Kasumi-1 (cell line): ENCODE data around the gene AP1G1.
"Not testable (repeated sequence)": the region's sequence is repeated elsewhere in the genome, so short reads cannot be mapped to it uniquely, and the experiment has no call there.

Experiments used
- DNase-seq, 2 experiments: peaks; one replicate each; lab custom pipeline; 2025; lab: John Stamatoyannopoulos, UW

AP1G1 gene

DNA sequence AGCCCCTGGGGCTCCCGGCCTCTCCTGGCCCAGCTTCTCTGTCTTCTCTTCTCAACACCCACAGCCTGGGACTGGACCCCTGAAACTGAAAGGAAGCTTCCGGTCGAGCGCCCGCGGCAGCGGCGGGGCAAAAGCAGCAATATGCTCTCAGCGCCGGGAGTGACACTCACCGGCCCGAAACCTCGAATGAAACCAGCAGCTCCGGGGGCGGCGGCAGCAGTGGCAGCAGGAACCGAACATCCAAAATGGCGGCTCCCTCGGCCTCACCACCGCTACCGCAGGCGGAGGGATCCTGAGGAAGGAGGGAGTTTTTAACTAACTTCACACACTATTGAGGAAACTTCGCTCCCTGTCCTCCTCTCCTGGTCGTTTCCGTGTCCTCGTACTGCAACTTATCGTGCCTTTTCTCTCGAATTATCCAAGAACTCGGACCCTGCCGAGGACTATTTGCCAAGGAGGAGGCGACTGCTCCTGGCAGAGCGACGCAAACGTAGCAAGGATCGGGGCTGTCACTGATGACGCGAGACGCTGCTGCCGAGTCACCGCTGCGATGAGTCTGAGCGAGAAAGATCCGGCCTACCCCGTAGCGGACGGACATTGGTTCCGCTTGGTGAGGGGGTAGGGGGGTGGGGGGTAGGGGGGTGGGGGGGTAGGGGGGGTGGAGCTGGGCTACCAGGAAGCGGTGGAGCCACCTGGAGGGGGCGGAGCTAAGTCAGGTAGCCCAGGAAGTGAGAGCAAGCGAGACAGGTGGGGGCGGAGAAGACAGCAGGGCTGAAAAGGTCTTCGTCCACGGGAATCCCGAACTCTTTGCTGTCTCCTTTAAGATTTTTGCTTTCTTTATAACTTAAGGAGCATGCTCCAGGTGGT is at the start of gene AP1G1:
Gene AP1G1, minus strand, starts transcription at position 242 of the 867 bp plus-strand sequence. CDS start 19,355 bp downstream, outside the sequence.
- DNase-seq, result peak; percentile 94 to 97

DNA sequence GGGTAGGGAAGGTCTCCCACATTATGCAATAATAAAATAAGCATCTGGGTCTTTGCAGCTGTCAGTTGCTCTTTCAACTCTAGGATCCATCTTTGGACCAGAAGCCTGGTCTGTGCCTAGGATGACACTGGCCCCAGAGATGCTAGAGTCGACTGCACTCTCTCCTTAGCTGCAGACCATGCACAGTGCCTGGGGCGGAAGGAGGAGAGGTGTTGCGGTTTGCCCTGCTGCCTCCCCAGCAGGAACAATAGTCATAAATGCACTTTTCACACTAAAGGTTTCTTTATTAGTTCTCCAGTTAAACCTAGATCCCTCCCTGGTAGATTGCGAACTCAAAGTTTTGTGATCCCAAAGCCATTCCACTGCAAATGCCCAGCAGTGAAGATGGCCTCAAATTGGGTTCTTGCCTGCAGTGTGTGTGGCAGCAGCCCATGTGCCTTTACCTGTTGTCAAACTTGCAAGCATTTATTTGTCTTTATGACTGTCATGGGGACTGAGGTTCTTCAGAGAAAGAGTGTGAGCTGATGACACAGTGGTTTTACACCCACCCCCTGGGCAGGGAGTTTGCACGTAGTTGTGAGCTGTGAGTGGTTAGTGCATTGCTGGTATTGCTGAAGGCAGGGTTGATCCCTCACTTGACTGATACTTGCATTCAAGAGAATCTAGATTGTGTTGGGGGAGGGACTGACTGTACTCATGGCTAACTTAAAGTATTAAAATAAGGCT is 47.5 kb upstream of the AP1G1 start:
- no peak for DNase-seq

DNA sequence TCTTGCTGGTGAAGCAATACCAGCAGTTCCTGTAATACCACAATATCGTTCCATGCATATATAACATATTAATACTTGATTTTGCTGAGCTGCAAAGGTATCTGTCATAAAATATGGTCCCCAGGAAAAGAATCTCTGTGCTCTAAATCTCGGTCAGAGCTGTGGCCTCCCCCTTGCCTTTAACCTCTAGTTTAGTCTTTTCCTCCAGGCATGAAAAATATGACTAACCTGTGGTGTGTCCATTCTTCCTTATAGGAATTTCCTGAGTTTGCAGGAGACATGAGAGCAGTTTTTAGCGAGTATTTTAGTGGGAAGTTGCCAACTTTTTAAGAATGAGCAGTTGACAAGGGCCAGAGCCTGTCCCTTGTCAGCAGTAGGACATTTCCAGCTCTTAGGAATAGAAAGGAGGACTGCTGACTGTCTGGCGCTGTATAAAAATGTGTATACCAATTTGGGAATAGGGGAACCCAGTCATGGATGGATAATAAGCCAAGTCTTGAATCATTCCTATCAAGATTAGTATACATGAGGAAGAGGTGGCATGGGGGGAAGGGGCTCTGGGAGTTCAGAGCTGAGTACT is 45.8 kb upstream of the AP1G1 start:
- no peak for DNase-seq

DNA sequence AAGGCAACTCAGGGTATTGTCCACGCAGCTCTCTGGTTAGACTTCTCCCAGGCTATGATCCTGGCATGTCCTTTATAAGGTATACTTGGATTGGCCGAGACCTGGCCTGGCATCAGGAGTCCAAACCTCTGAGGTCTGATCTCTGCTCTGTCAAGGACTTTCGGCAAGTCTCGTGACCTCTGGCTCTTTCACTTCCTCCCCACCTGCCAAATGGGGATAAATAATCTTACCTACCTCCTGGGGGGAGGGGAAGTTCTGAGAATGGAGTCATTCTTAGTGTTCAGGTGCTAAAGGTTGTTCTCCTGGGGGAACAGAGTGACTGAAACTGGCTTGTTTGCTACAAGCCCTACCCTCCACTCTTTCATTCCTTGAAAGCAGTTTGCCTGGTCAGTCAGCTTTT is 44.8 kb upstream of the AP1G1 start:
- DNase-seq, result no peak

DNA sequence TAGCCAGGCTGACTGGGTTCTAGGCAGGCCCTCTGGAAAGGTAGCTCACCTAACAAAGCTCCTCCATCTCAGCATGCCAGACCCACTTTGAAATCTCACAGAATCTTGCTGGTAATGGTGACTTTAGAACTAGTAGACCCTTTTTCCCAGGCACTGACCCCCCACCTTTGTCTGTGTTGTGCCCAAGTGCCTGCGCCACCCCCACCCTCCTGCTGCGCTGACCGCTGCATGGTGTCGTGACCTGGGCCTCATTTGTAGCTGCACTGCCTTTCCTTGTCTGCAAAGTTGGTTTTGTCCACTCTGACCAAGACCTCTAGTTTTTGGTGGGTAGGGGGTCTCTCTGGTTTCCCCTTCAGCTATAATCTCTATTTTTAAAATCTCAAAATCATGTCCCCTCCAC is 43.9 kb upstream of the AP1G1 start:
- no peak for DNase-seq

DNA sequence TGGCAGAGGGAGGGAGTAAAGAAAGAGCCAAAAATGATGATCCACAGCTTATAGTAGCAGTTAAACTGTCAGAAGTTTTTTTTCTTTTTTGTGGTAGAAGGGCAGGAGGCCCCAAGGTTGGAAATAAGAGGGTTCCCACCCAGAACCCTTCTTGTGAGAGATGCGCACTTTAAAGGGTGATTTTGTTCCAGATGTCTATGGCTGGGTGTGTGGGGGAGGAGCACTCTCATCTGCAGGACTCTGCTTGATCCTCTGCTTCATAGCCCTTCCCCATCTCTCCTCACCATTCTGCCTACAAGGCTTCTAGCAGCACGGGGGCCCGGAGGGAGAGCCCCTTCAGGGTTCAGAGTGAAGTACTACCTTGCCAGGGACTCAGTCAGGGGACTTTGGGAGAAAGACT is 43.5 kb upstream of the AP1G1 start:
- DNase-seq, result no peak

DNA sequence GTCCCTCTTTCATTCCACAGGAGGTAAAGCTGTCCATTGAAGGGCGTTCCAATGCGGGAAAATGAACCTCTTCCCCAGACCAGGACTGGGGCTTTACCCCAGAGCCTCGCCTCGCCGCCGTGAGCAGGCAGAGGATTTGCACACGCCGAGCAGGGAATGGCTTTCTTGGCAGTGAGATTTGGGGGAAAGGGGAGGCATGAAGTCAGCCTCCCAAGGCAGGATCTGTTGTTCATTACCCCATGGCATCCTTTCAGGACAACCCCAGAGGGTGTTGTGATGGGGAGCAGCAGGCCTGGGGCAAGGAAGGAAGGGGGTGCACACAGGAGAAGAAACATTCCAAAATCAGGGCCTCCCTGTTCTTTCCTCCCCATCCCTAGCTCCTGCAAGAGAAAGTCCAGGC is 43.1 kb upstream of the AP1G1 start:
- no peak for DNase-seq

DNA sequence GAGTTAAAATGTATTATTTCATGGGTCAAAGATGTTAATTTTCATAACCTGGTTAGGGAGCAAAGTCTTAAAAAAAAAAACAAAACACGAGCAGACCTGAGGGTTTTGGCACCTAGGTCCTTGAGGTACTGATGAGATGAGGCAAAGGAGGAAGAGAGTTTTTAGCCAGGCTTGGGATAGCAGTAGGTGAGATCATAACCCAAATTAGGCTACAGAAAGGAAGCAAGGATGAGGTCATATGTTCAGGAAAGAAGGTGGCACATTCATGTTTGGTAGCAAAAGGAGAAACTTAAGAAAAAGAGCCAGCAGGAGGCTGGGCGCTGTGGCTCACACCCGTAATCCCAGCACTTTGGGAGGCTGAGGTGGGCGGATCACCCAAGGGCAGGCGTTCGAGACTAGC is 40.0 kb upstream of the AP1G1 start:
- DNase-seq, result no peak

DNA sequence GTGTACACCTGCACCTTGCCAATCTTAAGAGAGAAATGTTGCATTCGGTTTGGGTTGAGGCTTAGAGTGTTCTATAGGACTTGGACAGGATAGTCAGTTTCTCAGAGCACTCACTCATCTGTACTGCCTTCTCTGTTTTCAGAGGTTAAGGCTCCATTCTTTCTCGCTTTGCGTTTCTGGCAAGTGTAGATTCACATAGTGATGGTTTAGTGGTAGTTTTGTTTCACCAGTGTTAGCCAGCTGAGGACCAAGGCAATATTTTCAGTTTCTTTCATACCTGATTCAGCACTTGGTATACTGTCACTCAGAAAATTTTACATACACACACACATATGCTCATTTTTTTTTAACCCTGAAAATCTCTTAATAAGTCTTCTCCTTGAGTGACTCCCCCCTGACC is 38.5 kb upstream of the AP1G1 start:
- DNase-seq, result no peak

DNA sequence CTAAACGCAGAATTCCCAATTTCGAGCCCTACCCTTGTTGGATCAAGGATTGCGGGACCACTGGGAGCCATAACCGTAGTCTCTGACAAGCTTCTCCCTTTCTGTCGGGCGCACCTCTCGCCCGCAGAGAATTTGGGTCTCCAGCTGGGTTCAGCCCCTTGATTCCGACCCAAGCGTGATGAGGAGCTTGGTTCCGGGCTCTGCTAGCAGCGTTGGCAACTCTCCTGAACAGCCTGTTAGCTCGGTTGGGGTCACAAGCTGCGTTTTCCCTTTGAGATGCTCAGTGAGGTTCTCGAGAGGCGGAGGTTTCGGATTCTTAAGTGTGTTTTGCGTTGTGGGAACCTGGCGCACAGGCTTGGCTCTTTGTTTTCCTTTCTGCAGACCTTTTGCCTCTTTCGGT is 37.8 kb upstream of the AP1G1 start:
- DNase-seq, result peak in 1 of 2 experiments; percentile 16

DNA sequence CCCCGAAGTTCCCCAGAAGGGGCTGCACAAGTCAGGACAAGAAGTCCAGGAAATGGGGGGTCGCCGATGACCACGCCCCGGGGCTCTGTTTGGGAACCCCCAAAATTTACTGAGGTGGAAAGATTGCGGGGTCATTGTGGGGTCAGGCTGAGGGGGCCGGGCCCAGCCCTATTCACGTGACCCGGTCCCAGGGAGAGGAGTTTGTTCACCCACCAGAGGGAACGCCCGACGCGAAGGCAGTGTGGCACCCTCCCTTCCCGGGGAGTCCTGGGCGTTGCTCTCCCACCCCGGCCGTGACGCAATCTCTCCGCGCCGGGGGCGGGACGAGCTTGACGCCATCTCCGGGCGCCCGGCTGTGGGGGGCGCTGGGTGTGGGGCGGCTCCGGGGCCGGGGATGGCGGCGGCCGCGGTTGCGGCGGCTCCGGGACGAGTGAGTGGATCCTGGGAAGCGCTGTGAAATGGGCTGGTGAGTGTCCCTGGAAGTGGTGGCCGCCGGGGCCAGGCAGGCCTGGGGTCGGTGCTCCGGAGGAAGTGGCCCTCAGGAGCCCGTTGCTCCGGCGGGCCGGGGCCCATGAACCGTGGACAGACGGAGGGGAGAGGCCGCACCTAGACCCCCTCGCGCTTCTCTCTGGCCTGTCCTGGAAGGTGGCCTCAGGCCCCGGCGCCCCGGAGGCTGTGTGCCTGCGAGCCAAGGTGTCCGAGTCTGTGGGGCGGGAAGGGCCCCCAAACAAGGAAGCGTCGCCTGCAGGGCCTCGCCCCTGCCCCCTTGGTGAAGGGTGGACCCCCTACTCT is 37.2 kb upstream of the AP1G1 start, which contains the start of gene ATXN1L:
Gene ATXN1L, plus strand, starts transcription at position 338 of the 792 bp plus-strand sequence. CDS start 3,765 bp downstream, outside the sequence.
- peak; percentile 86 to 88 for DNase-seq

DNA sequence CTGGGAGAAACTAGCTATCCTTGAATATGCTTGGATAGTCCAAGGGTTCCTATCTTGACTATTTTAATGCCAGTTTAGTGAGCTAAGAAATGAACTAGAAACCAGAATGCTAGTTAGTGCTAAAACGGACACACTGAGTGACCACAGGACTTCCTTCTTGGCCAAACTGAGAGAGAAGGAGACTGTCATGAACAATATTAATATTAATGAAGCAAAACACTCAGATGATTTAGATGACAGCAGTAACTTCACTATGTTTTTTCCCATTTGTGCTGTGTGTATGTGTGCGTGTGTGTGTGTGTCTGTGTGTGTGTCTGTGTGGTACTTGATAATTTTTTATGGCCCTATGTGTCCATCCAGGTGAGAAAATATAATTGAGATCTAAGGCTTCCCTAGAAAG is 34.9 kb upstream of the AP1G1 start:
- DNase-seq, result no peak

DNA sequence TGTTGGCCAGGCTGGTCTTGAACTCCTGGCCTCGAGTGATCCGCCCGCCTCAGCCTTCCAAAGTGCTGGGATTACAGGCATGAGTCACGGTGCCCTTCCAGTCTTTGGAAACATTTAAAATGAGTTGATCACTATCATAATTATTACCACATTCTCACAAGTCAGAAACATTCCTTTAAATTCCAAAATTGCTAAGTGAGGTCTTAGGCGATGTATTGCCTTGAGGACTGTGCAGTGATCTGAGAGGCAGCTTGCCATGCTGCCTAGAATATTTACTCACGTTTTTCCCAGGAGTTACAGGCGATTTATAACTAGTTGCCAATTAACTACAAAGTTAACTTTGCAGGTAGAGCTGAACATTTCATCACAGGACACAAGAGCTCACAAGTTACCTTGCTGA is 31.4 kb upstream of the AP1G1 start:
- no peak for DNase-seq

DNA sequence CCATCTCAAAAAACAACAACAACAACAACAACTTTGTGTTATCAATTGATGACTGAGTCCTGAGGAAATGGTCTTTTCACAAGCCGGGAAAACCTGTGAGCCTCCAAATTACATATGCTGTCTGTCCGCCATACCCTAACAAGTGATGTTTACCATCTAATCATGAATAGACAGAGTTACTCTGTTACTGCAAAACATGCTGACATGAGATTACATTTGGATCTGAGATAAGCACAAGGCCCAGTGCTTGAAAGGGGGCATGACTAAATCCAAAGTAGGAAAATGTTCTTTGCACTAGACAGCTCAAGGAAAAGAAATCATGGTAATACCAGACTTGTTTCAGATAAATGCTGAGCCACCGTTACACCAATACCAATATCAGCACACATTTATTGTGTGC is 28.5 kb upstream of the AP1G1 start:
- DNase-seq, result no peak

DNA sequence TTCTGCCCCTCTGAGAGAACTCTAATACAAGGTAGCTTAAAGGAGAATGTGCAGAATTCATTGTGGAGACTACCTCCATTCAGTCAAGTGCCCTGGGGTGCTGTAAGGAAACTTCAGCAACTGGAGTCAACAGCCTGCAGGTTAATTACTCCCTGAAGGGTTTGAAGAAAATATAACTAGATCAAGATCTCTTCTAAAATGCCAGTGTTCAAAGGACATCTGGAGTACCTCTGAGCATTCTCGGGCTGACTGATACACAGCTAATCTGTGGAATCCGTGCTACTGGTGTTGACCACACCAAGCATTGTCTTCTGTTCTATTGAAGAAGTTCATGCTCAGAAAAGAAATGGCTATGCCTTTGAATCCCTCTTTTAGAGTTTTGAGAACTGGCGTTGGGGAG is 25.7 kb upstream of the AP1G1 start:
- no peak for DNase-seq

DNA sequence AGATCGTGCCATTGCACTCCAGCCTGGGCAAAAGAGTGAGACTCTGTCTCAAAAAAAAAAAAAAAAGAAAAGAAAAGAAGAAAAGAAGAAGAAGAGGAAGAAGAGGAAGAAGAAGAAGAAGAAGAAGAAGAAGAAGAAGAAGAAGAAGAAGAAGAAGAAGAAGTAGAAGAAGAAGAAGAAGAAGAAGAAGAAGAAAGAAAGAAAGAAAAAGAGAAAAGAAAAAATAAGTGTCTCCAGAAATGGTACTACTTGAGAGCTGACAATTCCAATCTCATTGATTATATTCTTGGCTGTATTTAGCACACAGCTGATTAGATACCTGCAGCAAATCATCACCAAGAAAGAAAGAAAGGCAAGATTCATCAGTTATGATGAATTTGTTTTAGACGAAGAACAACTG is 23.5 kb upstream of the AP1G1 start:
- DNase-seq, result not testable (repeated sequence)

DNA sequence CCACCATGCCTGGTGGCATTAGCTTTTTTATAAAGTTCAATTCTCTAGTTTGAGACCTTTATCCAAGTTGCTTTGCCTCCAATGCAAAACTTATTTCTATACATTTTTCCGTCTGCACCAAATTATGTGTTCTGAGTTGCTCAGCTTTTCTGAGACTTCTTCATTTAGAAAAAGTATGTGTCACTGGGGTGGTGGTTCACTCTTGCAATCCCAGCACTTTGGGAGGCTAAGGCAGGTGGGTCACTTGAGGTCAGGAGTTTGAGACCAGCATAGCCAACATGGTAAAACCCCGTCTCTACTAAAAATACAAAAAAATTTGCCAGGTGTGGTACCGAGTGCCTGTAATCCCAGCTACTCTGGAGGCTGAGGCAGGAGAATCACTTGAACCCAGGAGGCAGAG is 23.1 kb upstream of the AP1G1 start:
- DNase-seq, result not testable (repeated sequence)

DNA sequence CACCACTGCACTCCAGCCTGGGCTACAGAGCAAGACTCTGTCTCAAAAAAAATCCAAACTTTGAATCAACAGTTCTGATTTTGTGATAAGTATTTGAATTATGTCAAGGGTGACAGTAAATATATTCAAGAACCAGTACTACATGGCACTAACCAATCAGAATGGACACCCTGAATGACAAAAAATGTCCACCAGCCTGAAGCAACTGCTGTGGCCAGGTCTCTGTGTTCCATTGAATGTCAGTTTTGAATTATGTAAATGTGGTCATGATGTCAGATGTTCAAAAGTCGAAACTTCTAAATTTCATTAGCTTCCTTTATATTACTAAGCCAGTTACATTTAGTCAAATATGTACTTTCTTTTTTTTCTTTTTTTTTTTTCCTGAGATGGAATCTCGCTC is 21.7 kb upstream of the AP1G1 start:
- no peak for DNase-seq

DNA sequence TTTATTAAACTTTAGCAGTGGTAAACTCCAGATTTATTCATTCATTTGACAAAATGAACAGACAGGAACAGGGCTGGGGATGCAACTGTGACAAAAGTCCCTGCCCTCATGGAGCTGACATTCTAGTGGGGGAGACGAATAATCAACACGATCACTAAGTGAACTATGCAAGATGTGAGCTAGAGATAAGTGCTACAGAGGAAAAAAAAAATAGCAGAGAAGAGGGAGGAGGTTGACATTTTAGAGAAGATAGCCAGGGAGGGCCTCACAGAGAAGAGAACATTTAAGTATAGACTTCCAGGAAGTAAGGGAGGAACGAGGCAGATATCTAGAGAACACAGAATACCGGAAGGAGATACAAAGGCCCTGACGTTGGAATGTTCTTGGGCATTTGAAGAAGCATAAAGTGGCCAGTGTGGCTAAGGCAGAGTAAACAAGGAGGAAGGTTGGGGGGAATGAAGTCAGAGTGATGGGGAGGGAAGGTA is 17.9 kb upstream of the AP1G1 start:
- DNase-seq, result no peak

DNA sequence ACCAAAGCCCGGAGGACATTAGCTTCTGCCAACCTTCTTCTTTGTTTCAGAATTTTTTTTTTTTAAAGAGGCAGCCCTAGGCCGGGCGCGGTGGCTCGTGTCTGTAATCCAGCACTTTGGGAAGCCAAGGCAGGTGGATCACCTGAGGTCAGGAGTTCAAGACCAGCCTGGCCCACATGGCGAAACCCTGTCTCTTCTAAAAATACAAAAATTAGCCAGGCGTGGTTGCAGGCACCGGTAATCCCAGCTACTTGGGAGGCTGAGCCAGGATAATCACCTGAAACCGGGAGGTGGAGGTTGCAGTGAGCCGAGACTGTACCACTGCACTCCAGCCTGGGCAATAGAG is 8.5 kb upstream of the AP1G1 start:
- not testable (repeated sequence) for DNase-seq

DNA sequence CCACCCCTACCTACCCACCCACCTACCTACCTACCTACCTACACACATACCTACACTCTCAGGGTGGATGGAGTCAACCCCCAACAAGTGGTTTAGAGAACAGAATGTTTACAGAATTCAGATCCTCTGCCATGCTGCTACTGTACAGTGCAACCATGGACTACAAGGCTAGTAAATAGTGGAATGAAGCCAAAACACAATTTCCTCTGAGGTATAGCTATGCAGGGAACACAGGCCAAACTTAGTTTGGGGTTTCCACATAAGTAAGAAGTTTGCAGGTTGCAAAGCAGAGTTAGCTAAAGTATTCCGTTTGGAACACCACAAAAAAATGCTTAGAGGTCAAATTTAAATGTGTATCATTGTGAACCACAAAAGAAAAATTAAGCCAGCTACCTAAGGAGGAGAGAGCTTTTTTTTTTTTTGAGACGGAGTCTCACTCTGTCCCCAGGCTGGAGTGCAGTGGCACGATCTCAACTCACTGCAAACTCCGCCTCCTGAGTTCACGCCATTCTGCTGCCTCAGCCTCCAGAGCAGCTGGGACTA is 2.7 kb upstream of the AP1G1 start:
- peak; percentile 26 to 30 for DNase-seq

DNA sequence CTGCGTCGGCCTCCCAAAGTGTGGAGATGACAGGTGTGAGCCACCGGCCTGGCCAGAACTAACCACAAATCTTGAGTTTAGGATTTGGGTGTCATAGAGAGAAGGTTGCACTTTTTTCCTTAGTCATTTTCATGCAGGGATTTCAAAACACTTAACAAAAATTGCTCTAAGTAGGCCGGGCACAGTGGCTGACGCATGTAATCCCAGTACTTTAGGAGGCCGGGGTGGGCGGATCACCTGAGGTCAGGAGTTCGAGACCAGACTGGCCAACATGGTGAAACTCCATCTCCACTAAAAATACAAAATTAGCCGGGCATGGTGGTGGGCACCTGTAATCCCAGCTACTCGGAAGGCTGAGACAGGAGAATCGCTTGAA is 1.5 kb upstream of the AP1G1 start:
- DNase-seq, result not testable (repeated sequence)
